H9 (cell line): ENCODE results near the gene KIRREL3. TPM values are rescaled to one million over a fixed set of nuclear protein-coding genes. Genes with fewer than 3 reads are reported as not detected.

Source experiments
- DNase-seq: peaks from one replicate; pipeline ENCODE4 v3.0.0-alpha.2; 2017
- H2AFZ ChIP-seq: one replicate; pipeline ENCODE4 v1.6.1; 2013; ENCODE audit warnings: mild to moderate bottlenecking, low read length, control low read depth, moderate library complexity
- H2AK5ac ChIP-seq: 2 replicates; pipeline ENCODE4 v1.6.1; 2013; ENCODE audit warnings: low read length, control low read depth, mixed read lengths; ENCODE audit not compliant: insufficient read length
- H2BK120ac ChIP-seq: one replicate; pipeline ENCODE4 v1.6.1; 2013; ENCODE audit warnings: low read depth, mild to moderate bottlenecking, low read length, control low read depth, inconsistent platforms; ENCODE audit not compliant: poor library complexity, severe bottlenecking
- H2BK12ac ChIP-seq: 2 replicates; pipeline ENCODE4 v1.6.1; 2013; ENCODE audit warnings: low read length, control low read depth, mixed read lengths, low read depth; ENCODE audit not compliant: insufficient read length
- H2BK15ac ChIP-seq: 2 replicates; pipeline ENCODE4 v1.6.1; 2013; ENCODE audit warnings: low read depth, low read length, control low read depth
- H2BK20ac ChIP-seq: one replicate; pipeline ENCODE4 v1.6.1; 2013; ENCODE audit warnings: low read depth, mild to moderate bottlenecking, low read length, control low read depth, inconsistent platforms; ENCODE audit not compliant: poor library complexity, severe bottlenecking
- H2BK5ac ChIP-seq: 2 replicates; pipeline ENCODE4 v1.6.1; 2013; ENCODE audit warnings: low read length, control low read depth, mixed read lengths; ENCODE audit not compliant: insufficient read length
- H3K14ac ChIP-seq: 2 replicates; pipeline ENCODE4 v1.6.1; 2013; ENCODE audit warnings: low read length, control low read depth; ENCODE audit not compliant: insufficient read depth
- H3K18ac ChIP-seq: 2 replicates; pipeline ENCODE4 v1.6.1; 2013; ENCODE audit warnings: low read depth, mild to moderate bottlenecking, mixed read lengths, low read length, control low read depth; ENCODE audit not compliant: insufficient read length
- H3K23ac ChIP-seq: 2 replicates; pipeline ENCODE4 v1.6.1; 2013; ENCODE audit warnings: low read length, control low read depth, mixed read lengths, low read depth; ENCODE audit not compliant: insufficient read length
- H3K23me2 ChIP-seq: 2 replicates; pipeline ENCODE4 v1.6.1; 2013; ENCODE audit warnings: low read depth, mild to moderate bottlenecking, mixed read lengths, low read length, control low read depth; ENCODE audit not compliant: insufficient read length, poor library complexity, severe bottlenecking
- H3K27ac ChIP-seq: 2 replicates; pipeline ENCODE4 v1.5.1; 2013; ENCODE audit warnings: low read length, control low read depth, mixed read lengths, low read depth; ENCODE audit not compliant: insufficient read length
- H3K27me3 ChIP-seq: 2 replicates; pipeline ENCODE4 v1.6.1; 2013; ENCODE audit warnings: low read length, control low read depth, inconsistent platforms; ENCODE audit not compliant: insufficient read depth
- H3K4ac ChIP-seq: 2 replicates; pipeline ENCODE4 v1.6.1; 2013; ENCODE audit warnings: low read depth, mild to moderate bottlenecking, control low read depth, inconsistent platforms, low read length, moderate library complexity
- H3K4me1 ChIP-seq: 2 replicates; pipeline ENCODE4 v1.6.1; 2013; ENCODE audit warnings: low read length, control low read depth, inconsistent platforms; ENCODE audit not compliant: insufficient read depth
- H3K4me2 ChIP-seq: 2 replicates; pipeline ENCODE4 v1.6.1; 2013; ENCODE audit warnings: low read length, control low read depth, mixed read lengths; ENCODE audit not compliant: insufficient read length, insufficient read depth
- H3K56ac ChIP-seq: 2 replicates; pipeline ENCODE4 v1.6.1; 2013; ENCODE audit warnings: low read depth, mild to moderate bottlenecking, mixed read lengths, low read length, control low read depth; ENCODE audit not compliant: insufficient read length
- H3K79me1 ChIP-seq: 2 replicates; pipeline ENCODE4 v1.6.1; 2013; ENCODE audit warnings: low read depth, mild to moderate bottlenecking, moderate library complexity, low read length, control low read depth, inconsistent platforms; ENCODE audit not compliant: insufficient read depth, poor library complexity, severe bottlenecking
- H3K79me2 ChIP-seq: 2 replicates; pipeline ENCODE4 v1.6.1; 2013; ENCODE audit warnings: low read length, control low read depth, inconsistent platforms; ENCODE audit not compliant: insufficient read depth
- H3K9ac ChIP-seq: 2 replicates; pipeline ENCODE4 v1.6.1; 2013; ENCODE audit warnings: low read length, control low read depth, mixed read lengths; ENCODE audit not compliant: insufficient read length; ENCODE audit errors: extremely low read depth
- H3K9me3 ChIP-seq: one replicate; pipeline ENCODE4 v1.6.1; 2013; ENCODE audit warnings: low read depth, low read length, inconsistent platforms; ENCODE audit not compliant: control insufficient read depth
- H3T11ph ChIP-seq: one replicate; pipeline ENCODE4 v1.6.1; 2013; ENCODE audit warnings: mild to moderate bottlenecking, low read length, control low read depth, inconsistent platforms
- H4K20me1 ChIP-seq: one replicate; pipeline ENCODE4 v1.6.1; 2013; ENCODE audit not compliant: control insufficient read depth, insufficient read length, insufficient read depth
- H4K5ac ChIP-seq: 2 replicates; pipeline ENCODE4 v1.6.1; 2013; ENCODE audit warnings: low read depth, mild to moderate bottlenecking, mixed read lengths, low read length, control low read depth; ENCODE audit not compliant: insufficient read length
- H4K8ac ChIP-seq: replicated peaks from 2 replicates; pipeline ENCODE4 v1.6.1; 2013; ENCODE audit warnings: low read length, control low read depth, mixed read lengths, low read depth; ENCODE audit not compliant: insufficient read length
- H4K91ac ChIP-seq: 2 replicates; pipeline ENCODE4 v1.6.1; 2013; ENCODE audit warnings: low read depth, mild to moderate bottlenecking, moderate library complexity, mixed read lengths, low read length, control low read depth; ENCODE audit not compliant: insufficient read length
- H3K27ac Mint-ChIP-seq, 3 experiments: 2 replicates in 2 of 3; 3 replicates in 1 of 3; pipeline ENCODE4 v1.8.0; 2020 to 2021; ENCODE audit warnings: mixed read lengths in 3 of 3, mild to moderate bottlenecking in 1 of 3, moderate library complexity in 1 of 3
- H3K27me3 Mint-ChIP-seq: 2 replicates; pipeline ENCODE4 v1.8.0; 2021; ENCODE audit warnings: low read depth, mild to moderate bottlenecking, moderate library complexity, mixed read lengths
- H3K36me3 Mint-ChIP-seq, 3 experiments: 2 replicates in 2 of 3; 3 replicates in 1 of 3; pipeline ENCODE4 v1.8.0; 2020 to 2021; ENCODE audit warnings: low read depth in 3 of 3, mixed read lengths in 3 of 3; ENCODE audit not compliant: insufficient read depth in 1 of 3
- H3K4me1 Mint-ChIP-seq, 2 experiments: 2 replicates each; pipeline ENCODE4 v1.8.0; 2020; ENCODE audit warnings: mixed read lengths in 2 of 2
- H3K4me3 Mint-ChIP-seq, 2 experiments: 2 replicates in 1 of 2; 3 replicates in 1 of 2; pipeline ENCODE4 v1.8.0; 2020 to 2021; ENCODE audit warnings: mild to moderate bottlenecking in 2 of 2, mixed read lengths in 2 of 2, moderate library complexity in 1 of 2
- H3K9me3 Mint-ChIP-seq, 2 experiments: 2 replicates in 1 of 2; 3 replicates in 1 of 2; pipeline ENCODE4 v1.8.0; 2020; ENCODE audit warnings: mild to moderate bottlenecking in 2 of 2, mixed read lengths in 2 of 2, moderate library complexity in 1 of 2
- WGBS: extraction: QIAGEN DNeasy Blood & Tissue Kit; methylation state at CpG from one replicate; pipeline ENCODE4 v1.1.7; 2013; ENCODE audit warnings: missing lambda C conversion rate, low lambda C conversion rate, mixed read lengths; ENCODE audit not compliant: insufficient read length; ENCODE audit errors: extremely low coverage; 5-methylcytosine and 5-hydroxymethylcytosine counted together
- total RNA-seq: library from RNA; stranded (reverse); gene quantifications from 2 replicates; pipeline ENCODE4 v1.2.1, GENCODE V29; 2021
- TF ChIP-seq, protein P1 (sequence below): fragments of 200-600 bp; sonication (generic); conservative IDR thresholded peaks from 3 replicates; pipeline ENCODE4 v1.8.0; 2021; ENCODE audit warnings: antibody characterized with exemption, mild to moderate bottlenecking

The KIRREL3 gene
- total RNA-seq, 1 experiment from 2014 or later = 0.17 TPM

DNA sequence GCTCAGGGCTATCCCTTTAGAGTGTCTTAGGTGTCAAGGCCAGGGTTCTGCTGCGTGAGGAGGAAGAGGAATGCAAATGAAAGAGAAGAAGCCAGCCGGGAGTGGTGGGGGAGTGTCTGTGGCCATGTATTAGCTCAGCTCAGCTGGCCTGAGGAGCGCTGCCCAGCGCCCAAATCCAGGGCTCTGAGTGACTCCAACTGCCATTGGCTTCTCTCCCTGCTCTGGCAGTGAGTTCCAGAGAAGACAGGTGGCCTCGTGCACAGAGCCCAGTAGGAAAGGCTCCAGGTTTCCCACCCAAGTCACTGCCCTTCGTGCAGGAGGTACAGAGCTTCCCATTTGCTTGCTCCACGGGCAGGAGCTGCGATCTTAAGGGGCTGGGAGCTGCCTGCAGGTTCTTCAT lies 302.0 kb downstream of the KIRREL3 start:
- H2BK5ac ChIP-seq = no peak overlapping the region
- DNase-seq = peak; percentile 38
- H3K27ac ChIP-seq = no peak overlapping the region
- no peak overlapping the region for H3T11ph ChIP-seq
- no peak overlapping the region for H2AK5ac ChIP-seq
- H3K9me3 ChIP-seq = no peaks in the 10 kb centered on the region
- no peak overlapping the region for H2AFZ ChIP-seq
- H2BK15ac ChIP-seq = no peak overlapping the region
- no peaks in the 10 kb centered on the region for H3K79me2 ChIP-seq
- no peak overlapping the region for H3K23ac ChIP-seq
- no peak overlapping the region for H4K8ac ChIP-seq
- Mint-ChIP-seq H3K9me3 (no peaks in the 10 kb centered on the region; a peak in 1 of 5 replicates), H3K4me1 (peaks cover 24 to 37% of the 10 kb centered on the region in 2 experiments), H3K27ac (no peak overlapping the region), H3K36me3 (no peaks in the 10 kb centered on the region), H3K27me3 (peaks cover 6% of the 10 kb centered on the region), H3K4me3 (no peak overlapping the region)
- no peaks in the 10 kb centered on the region; the same call in none of the 2 replicates for H3K4me1 ChIP-seq
- no peaks in the 10 kb centered on the region for H3K23me2 ChIP-seq
- no peak overlapping the region for H4K91ac ChIP-seq
- no peaks in the 10 kb centered on the region for H3K27me3 ChIP-seq
- H2BK20ac ChIP-seq = no peak overlapping the region
- peak overlapping the region; percentile 29; the same call in 1 of the 2 replicates for H3K14ac ChIP-seq
- H3K79me1 ChIP-seq = no peaks in the 10 kb centered on the region
- H3K56ac ChIP-seq = no peak overlapping the region
- H4K5ac ChIP-seq = no peak overlapping the region
- H2BK12ac ChIP-seq = no peak overlapping the region
- no peak overlapping the region for H3K4ac ChIP-seq
- no peaks in the 10 kb centered on the region for H4K20me1 ChIP-seq
- no CpG with 5 or more reads among the region's 8 CpGs for WGBS
- no peak overlapping the region for H3K4me2 ChIP-seq
- no peak overlapping the region for H3K9ac ChIP-seq
- TF ChIP-seq, protein P1, sequence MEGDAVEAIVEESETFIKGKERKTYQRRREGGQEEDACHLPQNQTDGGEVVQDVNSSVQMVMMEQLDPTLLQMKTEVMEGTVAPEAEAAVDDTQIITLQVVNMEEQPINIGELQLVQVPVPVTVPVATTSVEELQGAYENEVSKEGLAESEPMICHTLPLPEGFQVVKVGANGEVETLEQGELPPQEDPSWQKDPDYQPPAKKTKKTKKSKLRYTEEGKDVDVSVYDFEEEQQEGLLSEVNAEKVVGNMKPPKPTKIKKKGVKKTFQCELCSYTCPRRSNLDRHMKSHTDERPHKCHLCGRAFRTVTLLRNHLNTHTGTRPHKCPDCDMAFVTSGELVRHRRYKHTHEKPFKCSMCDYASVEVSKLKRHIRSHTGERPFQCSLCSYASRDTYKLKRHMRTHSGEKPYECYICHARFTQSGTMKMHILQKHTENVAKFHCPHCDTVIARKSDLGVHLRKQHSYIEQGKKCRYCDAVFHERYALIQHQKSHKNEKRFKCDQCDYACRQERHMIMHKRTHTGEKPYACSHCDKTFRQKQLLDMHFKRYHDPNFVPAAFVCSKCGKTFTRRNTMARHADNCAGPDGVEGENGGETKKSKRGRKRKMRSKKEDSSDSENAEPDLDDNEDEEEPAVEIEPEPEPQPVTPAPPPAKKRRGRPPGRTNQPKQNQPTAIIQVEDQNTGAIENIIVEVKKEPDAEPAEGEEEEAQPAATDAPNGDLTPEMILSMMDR = no peak
- no peak overlapping the region for H3K18ac ChIP-seq
- H2BK120ac ChIP-seq = no peak overlapping the region
